Stimulated activated CD8-positive, alpha-beta memory T cell treated with anti-CD3 and anti-CD28 coated beads, Interleukin-15, amount 100 ng/mL, for 4 hours (primary cell): ENCODE results near the gene ZWINT.

Source experiments
- DNase-seq, 2 donors: peaks; one replicate each; pipeline ENCODE4 v3.0.0-alpha.2; 2020; ENCODE audit warnings: low read depth in 2 of 2

ZWINT gene, protein sequence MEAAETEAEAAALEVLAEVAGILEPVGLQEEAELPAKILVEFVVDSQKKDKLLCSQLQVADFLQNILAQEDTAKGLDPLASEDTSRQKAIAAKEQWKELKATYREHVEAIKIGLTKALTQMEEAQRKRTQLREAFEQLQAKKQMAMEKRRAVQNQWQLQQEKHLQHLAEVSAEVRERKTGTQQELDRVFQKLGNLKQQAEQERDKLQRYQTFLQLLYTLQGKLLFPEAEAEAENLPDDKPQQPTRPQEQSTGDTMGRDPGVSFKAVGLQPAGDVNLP

DNA sequence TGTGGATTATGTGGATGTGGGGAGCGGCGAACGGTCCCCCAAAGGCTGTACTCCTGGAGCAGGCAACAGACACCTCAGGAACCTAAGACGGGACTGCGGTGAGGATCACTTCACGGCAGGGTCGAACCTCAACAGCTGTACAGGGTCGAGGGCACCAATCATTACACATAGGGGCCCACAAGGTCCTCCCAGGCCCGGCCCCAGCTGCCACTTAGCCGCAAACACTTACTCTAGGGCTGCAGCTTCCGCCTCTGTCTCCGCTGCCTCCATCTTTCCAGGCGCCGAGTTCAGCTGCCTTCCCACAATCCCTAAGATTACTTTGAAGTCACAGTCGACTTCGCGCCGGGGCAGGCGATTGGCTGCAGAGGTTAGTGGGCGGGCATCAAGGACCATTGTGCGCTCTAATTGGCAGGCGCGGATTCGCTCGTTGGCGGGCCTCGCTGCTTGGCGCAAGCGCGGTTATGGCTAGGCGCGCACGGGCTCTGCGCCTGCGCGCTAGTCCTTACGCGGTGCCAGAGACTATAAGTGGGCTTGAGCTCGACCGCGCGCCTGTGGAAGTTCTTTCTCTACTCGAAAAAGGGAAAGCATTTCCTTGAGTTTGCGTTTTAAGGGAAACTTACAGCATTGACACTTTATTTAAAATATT lies at the start of gene ZWINT:
TSS of gene ZWINT (minus strand) at position 293 of the 646 bp plus-strand sequence. CDS start at position 270, 23 bp downstream.
- peak; percentile 79 to 84 for DNase-seq

- no peak for DNase-seq
Observed at GRCh38 chr10:56383806-56384205, 22.7 kb upstream of the ZWINT start.

GRCh38 chr10:56370217-56371113 lies 9.4 kb upstream of the ZWINT start:
- no peak for DNase-seq

DNA sequence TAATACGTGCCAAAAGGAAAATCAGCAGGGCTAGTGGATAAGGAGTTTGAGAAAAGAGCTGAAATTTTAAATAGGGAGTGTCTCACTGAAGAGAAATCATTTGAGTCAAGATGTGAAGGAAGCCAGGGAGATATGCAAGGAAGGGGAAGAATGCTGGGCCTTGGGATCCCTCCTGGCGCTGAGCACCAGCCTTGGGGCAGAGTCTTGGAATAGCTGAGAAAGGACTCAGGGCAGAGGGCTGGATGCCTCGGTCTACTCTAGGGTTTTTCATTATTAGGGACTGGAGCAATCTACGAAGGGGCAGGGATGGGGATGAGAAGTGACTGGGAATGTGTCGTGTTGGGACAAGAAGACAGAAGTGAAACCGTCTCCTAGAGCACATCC lies 484 bp downstream of the ZWINT start:
- DNase-seq = no peak

DNA sequence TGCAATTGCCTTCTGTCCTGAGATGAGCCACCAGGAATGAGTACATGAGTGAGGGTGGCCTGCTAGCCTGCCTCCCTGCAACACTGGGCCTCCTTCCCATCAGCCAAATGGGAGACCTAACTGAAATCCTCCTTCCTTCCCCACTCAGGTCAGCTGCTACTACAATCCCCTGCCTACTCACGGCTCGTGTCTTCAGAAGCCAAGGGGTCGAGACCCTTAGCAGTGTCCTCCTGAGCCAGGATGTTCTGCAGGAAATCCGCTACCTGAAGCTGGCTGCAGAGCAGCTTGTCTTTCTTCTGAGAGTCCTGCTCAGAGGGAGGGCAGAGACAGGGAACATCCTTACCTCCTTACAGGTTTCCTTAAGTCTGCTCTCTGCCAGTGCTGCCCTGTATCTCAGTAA lies 1.2 kb downstream of the ZWINT start:
- DNase-seq = no peak

GRCh38 chr10:56357018-56357417 lies 4.0 kb downstream of the ZWINT start:
- DNase-seq = no peak

GRCh38 chr10:56351909-56352630 lies 9.0 kb downstream of the ZWINT start:
- DNase-seq = no peak

- DNase-seq = no peak
Observed at GRCh38 chr10:56349611-56350010, 11.4 kb downstream of the ZWINT start.

DNA sequence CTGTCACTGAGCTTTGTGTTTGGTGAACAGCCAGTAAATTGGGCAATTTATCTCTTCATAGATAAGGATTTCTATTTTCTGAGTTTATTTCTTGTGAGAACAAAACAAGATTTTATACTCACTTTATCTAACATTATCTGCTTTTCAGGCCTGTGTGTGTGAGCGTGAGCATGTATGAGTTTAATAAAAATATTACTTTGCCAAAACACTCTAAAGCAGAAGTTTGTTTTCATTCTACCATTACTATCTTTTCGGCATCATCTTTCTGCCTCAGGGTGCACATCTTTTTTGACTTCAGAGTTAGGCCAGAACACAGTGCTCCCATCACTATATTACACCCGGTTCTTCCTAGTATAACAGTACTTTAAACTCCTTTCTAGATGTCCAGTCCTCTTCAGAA lies 13.0 kb downstream of the ZWINT start:
- no peak for DNase-seq

- DNase-seq = no peak
Observed at GRCh38 chr10:56346845-56347415, 14.1 kb downstream of the ZWINT start.

DNA sequence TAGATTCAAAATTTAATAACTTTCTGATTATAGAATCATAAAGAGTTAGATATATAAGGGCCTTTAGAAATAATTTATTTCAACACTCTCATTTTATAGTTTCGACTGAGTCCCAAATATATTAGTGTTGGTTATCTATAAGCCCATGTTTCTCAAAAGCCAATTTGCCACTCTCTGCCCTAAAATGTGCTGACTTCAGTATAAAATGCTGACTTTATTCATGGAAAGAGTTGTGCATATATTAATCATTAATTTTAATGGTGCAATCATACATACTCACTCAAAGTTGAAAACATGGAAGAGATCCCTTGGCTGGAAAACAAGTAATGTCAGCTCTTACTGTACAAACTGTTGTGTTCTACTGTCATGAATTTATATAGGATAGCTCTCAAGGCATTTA lies 19.4 kb downstream of the ZWINT start:
- no peak for DNase-seq

- no peak for DNase-seq
Observed at GRCh38 chr10:56329961-56330360, 31.1 kb downstream of the ZWINT start.

DNA sequence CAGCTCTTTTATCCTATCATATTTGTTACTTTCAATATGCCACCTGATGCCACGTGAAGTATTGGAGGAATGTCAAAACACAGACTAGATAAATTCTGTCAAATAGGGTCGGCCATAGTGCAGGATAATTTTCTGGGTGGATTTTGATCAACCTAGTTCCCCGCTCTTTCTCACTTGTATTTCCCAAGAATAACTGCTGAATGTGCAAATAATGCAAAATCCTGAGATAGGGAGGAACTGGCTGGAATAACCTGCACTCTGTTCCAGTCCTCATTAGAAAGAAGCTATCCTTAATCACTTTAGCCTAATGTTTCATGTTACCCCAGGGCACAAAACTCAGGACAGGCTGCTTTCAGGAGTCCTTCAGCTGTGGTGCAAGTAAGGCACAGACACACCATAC lies 33.9 kb downstream of the ZWINT start:
- DNase-seq = no peak

GRCh38 chr10:56319386-56319785 lies 41.7 kb downstream of the ZWINT start:
- no peak for DNase-seq

- DNase-seq = no peak
Observed at GRCh38 chr10:56318816-56319215, 42.2 kb downstream of the ZWINT start.

- no peak for DNase-seq
Observed at GRCh38 chr10:56317603-56318002, 43.5 kb downstream of the ZWINT start.

GRCh38 chr10:56316603-56317002 lies 44.5 kb downstream of the ZWINT start:
- no peak for DNase-seq
